OCI-LY3 (cell line): ENCODE data around the gene MTERF1.

ENCODE experiments used
- H2AFZ ChIP-seq: fragments of 200-600, 300-600 bp; shearing (Covaris generic); 2 replicates; pipeline ENCODE4 v1.6.0; 2014; ENCODE audit warnings: antibody characterized with exemption, low read depth, low read length
- H3K27ac ChIP-seq: fragments of 200-600, 300-600 bp; sonication (generic); 2 replicates; pipeline ENCODE4 v1.5.1; 2014; ENCODE audit warnings: mild to moderate bottlenecking, low read length, moderate library complexity, mixed read lengths
- H3K27me3 ChIP-seq: fragments of 200-600, 300-600 bp; sonication (generic); 2 replicates; pipeline ENCODE4 v1.6.1; 2014; ENCODE audit warnings: low read depth, low read length, mixed read lengths
- H3K36me3 ChIP-seq: fragments of 200-600, 300-600 bp; sonication (generic); replicated peaks from 2 replicates; pipeline ENCODE3; 2014; ENCODE audit warnings: low read depth, low read length, mixed read lengths
- H3K4me1 ChIP-seq: fragments of 300-600, 200-600 bp; sonication (generic); 2 replicates; pipeline ENCODE4 v1.6.1; 2014; ENCODE audit warnings: low read length, mixed read lengths
- H3K4me2 ChIP-seq: fragments of 200-600, 300-600 bp; sonication (generic); 2 replicates; pipeline ENCODE4 v1.6.1; 2014; ENCODE audit warnings: low read length, mixed read lengths
- H3K4me3 ChIP-seq: fragments of 300-600, 200-600 bp; sonication (generic); 2 replicates; pipeline ENCODE4 v1.5.1; 2014; ENCODE audit warnings: antibody characterized with exemption, mild to moderate bottlenecking, low read length, moderate library complexity
- H3K79me2 ChIP-seq: fragments of 300-600, 200-600 bp; shearing (Covaris generic); 2 replicates; pipeline ENCODE4 v1.6.1; 2014; ENCODE audit warnings: mild to moderate bottlenecking, low read length, mixed read lengths
- H3K9ac ChIP-seq: fragments of 300-600, 200-600 bp; shearing (Covaris generic); 2 replicates; pipeline ENCODE4 v1.6.0; 2014; ENCODE audit warnings: mild to moderate bottlenecking, low read length, moderate library complexity
- H3K9me3 ChIP-seq: fragments of 200-600, 300-600 bp; shearing (Covaris generic); 2 replicates; pipeline ENCODE4 v1.6.1; 2014; ENCODE audit warnings: low read length, mixed read lengths; ENCODE audit not compliant: insufficient read depth
- H4K20me1 ChIP-seq: fragments of 200-600, 300-600 bp; sonication (generic); 2 replicates; pipeline ENCODE4 v1.6.1; 2016; ENCODE audit warnings: low read length, mixed read lengths; ENCODE audit not compliant: insufficient read depth
- CTCF ChIP-seq: fragments of 200-600, 300-600 bp; sonication (generic); IDR thresholded peaks from 2 replicates; pipeline ENCODE4 v1.5.1; 2014; ENCODE audit warnings: antibody characterized with exemption, low read length, low read depth
- EZH2phosphoT487 ChIP-seq: fragments of 200-600 bp; shearing (Covaris generic); IDR thresholded peaks from 2 replicates; pipeline ENCODE4 v1.6.1; 2018; ENCODE audit warnings: antibody characterized with exemption, mixed run types, low read depth

Gene MTERF1

GRCh38 chr7:91880413-91881241 lies at the start of gene MTERF1:
Gene MTERF1, minus strand, starts transcription at chr7:91880702. Its CDS starts 619 bp downstream, at chr7:91880083.
- Histone ChIP-seq H3K4me1 (peaks cover 12% of the 10 kb centered on the region), H3K9ac (peak within 1 kb of the TSS; percentile 76), H3K27me3 (no peaks in the 10 kb centered on the region), H3K4me2 (peak within 1 kb of the TSS; percentile 70), H2AFZ (peak within 1 kb of the TSS; percentile 91), H3K79me2 (peaks cover 26% of the 10 kb centered on the region), H3K27ac (peak within 1 kb of the TSS; percentile 22; the same call in 1 of the 2 replicates), H4K20me1 (no peaks in the 10 kb centered on the region), H3K4me3 (peak within 1 kb of the TSS; percentile 90), H3K9me3 (no peaks in the 10 kb centered on the region), H3K36me3 (no peaks in the 10 kb centered on the region)
- TF ChIP-seq EZH2phosphoT487 (no peak), CTCF (peak; percentile 100)

- H4K20me1 ChIP-seq: no peaks in the 10 kb centered on the region
- H3K36me3 ChIP-seq: no peaks in the 10 kb centered on the region
- H3K79me2 ChIP-seq: no peaks in the 10 kb centered on the region
- H3K27ac ChIP-seq: no peak overlapping the region
- peak overlapping the region; percentile 18 for H3K4me2 ChIP-seq
- H3K4me3 ChIP-seq: no peak overlapping the region
- H3K9me3 ChIP-seq: no peaks in the 10 kb centered on the region
- H3K9ac ChIP-seq: no peak overlapping the region
- TF ChIP-seq CTCF (no peak), EZH2phosphoT487 (no peak)
- peaks cover 7% of the 10 kb centered on the region for H3K4me1 ChIP-seq
- H3K27me3 ChIP-seq: no peaks in the 10 kb centered on the region
- H2AFZ ChIP-seq: peak overlapping the region; percentile 38; the same call in 1 of the 2 replicates
These were observed 49.0 kb upstream of the MTERF1 start for GRCh38 chr7:91929463-91929862.

GRCh38 chr7:91927912-91928311 lies 47.4 kb upstream of the MTERF1 start:
- H3K27me3 ChIP-seq: no peaks in the 10 kb centered on the region
- H3K79me2 ChIP-seq: no peaks in the 10 kb centered on the region
- no peaks in the 10 kb centered on the region for H3K9me3 ChIP-seq
- no peak overlapping the region for H3K4me2 ChIP-seq
- no peak overlapping the region for H3K4me3 ChIP-seq
- H2AFZ ChIP-seq: no peak overlapping the region
- no peak overlapping the region for H3K9ac ChIP-seq
- TF ChIP-seq CTCF (no peak), EZH2phosphoT487 (no peak)
- H3K4me1 ChIP-seq: peaks cover 7% of the 10 kb centered on the region
- no peaks in the 10 kb centered on the region for H3K36me3 ChIP-seq
- no peaks in the 10 kb centered on the region for H4K20me1 ChIP-seq
- no peak overlapping the region for H3K27ac ChIP-seq

DNA sequence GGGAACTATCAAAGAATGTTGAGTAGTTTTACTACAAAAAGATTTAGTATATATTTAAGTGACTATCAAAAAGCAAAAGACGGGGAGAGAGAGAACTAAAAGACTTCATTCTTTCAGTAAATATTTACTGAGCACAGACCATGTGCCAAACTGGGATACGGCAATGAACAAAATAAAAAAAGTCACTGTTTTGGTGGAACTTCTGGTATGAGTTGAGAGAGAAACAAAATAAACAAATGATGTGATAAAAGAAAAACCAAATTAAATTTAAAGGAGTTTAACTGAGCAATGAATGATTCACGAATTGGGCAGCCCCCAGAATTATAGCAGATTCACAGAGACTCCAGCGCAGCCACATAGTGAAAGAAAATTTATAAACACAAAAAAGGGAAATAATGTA lies 42.4 kb upstream of the MTERF1 start:
- no peaks in the 10 kb centered on the region for H3K4me1 ChIP-seq
- H3K9ac ChIP-seq: no peak overlapping the region
- no peaks in the 10 kb centered on the region for H3K36me3 ChIP-seq
- no peaks in the 10 kb centered on the region for H3K27me3 ChIP-seq
- no peak overlapping the region for H2AFZ ChIP-seq
- H3K27ac ChIP-seq: no peak overlapping the region
- TF ChIP-seq CTCF: no peak
- no peak for TF ChIP-seq EZH2phosphoT487
- no peaks in the 10 kb centered on the region for H3K9me3 ChIP-seq
- no peaks in the 10 kb centered on the region for H4K20me1 ChIP-seq
- no peak overlapping the region for H3K4me2 ChIP-seq
- H3K4me3 ChIP-seq: no peak overlapping the region
- H3K79me2 ChIP-seq: no peaks in the 10 kb centered on the region
